ENCODE data around the gene HNRNPC.
A peak's percentile ranks its signal among the peaks of the same experiment; 100 is the strongest.

Gene HNRNPC

GRCh38 chr14:21204167-21205025 is 64.8 kb downstream of the HNRNPC start:
- no peak overlapping the region for H3K4me3 Mint-ChIP-seq
- no peak for DNase-seq
- no peak overlapping the region for H3K27ac Mint-ChIP-seq
- H3K4me1 Mint-ChIP-seq: no peaks in the 10 kb centered on the region
- no peaks in the 10 kb centered on the region for H3K27me3 Mint-ChIP-seq
- CTCF ChIA-PET: interaction anchor here (0.7 kb wide), 1 partner anchor 12 kb away, joined by 3 read pairs; no protein-coding TSS in a partner anchor
- no peaks in the 10 kb centered on the region for H3K9me3 Mint-ChIP-seq
- H3K36me3 Mint-ChIP-seq: peaks cover 68% of the 10 kb centered on the region

GRCh38 chr14:21203470-21204166 is 65.6 kb downstream of the HNRNPC start:
- CTCF ChIA-PET: interaction anchor here (0.7 kb wide), 1 partner anchor 11 kb away, joined by 3 read pairs; no protein-coding TSS in a partner anchor
- no peak for DNase-seq
- H3K27me3 Mint-ChIP-seq: no peaks in the 10 kb centered on the region
- no peaks in the 10 kb centered on the region for H3K4me1 Mint-ChIP-seq
- no peaks in the 10 kb centered on the region for H3K9me3 Mint-ChIP-seq
- no peak overlapping the region for H3K4me3 Mint-ChIP-seq
- peaks cover 62% of the 10 kb centered on the region for H3K36me3 Mint-ChIP-seq
- H3K27ac Mint-ChIP-seq: peak overlapping the region; percentile 28

GRCh38 chr14:21202463-21203358 is 66.5 kb downstream of the HNRNPC start:
- H3K27me3 Mint-ChIP-seq: peaks cover 3% of the 10 kb centered on the region
- H3K9me3 Mint-ChIP-seq: no peaks in the 10 kb centered on the region
- no peak for DNase-seq
- CTCF ChIA-PET: no interaction called here
- H3K27ac Mint-ChIP-seq: no peak overlapping the region
- no peak overlapping the region for H3K4me3 Mint-ChIP-seq
- H3K4me1 Mint-ChIP-seq: no peaks in the 10 kb centered on the region
- peaks cover 53% of the 10 kb centered on the region for H3K36me3 Mint-ChIP-seq

- CTCF ChIA-PET: no interaction called here
Observed at GRCh38 chr14:21201732-21202462, 67.3 kb downstream of the HNRNPC start.

GRCh38 chr14:21200752-21201461 is 68.3 kb downstream of the HNRNPC start:
- no peaks in the 10 kb centered on the region for H3K9me3 Mint-ChIP-seq
- no peaks in the 10 kb centered on the region for H3K4me1 Mint-ChIP-seq
- H3K27me3 Mint-ChIP-seq: peaks cover 8% of the 10 kb centered on the region
- no peak overlapping the region for H3K27ac Mint-ChIP-seq
- H3K4me3 Mint-ChIP-seq: no peak overlapping the region
- peaks cover 35% of the 10 kb centered on the region for H3K36me3 Mint-ChIP-seq
- no peak for DNase-seq
- CTCF ChIA-PET: no interaction called here

More at GRCh38 chr14:21201732-21202462, 67.3 kb downstream of the HNRNPC start:
- Mint-ChIP-seq H3K4me1 (no peaks in the 10 kb centered on the region), H3K4me3 (no peak overlapping the region), H3K27me3 (peaks cover 4% of the 10 kb centered on the region), H3K27ac (no peak overlapping the region), H3K36me3 (peaks cover 45% of the 10 kb centered on the region), H3K9me3 (no peaks in the 10 kb centered on the region)
- DNase-seq: no peak

- no peaks in the 10 kb centered on the region for H3K4me1 Mint-ChIP-seq
- DNase-seq: no peak
- peaks cover 15% of the 10 kb centered on the region for H3K27me3 Mint-ChIP-seq
- no peaks in the 10 kb centered on the region for H3K9me3 Mint-ChIP-seq
- no peak overlapping the region for H3K27ac Mint-ChIP-seq
- H3K4me3 Mint-ChIP-seq: no peak overlapping the region
- CTCF ChIA-PET: no interaction called here
- H3K36me3 Mint-ChIP-seq: peaks cover 27% of the 10 kb centered on the region
Observed at GRCh38 chr14:21199611-21200560, 69.4 kb downstream of the HNRNPC start.

GRCh38 chr14:21197418-21198205 is 71.6 kb downstream of the HNRNPC start:
- H3K4me1 Mint-ChIP-seq: peaks cover under 1% of the 10 kb centered on the region
- CTCF ChIA-PET: no interaction called here
- peak overlapping the region; percentile 43 for H3K27ac Mint-ChIP-seq
- H3K36me3 Mint-ChIP-seq: peaks cover 8% of the 10 kb centered on the region
- H3K9me3 Mint-ChIP-seq: no peaks in the 10 kb centered on the region
- no peak overlapping the region for H3K4me3 Mint-ChIP-seq
- H3K27me3 Mint-ChIP-seq: peaks cover 37% of the 10 kb centered on the region
- DNase-seq: no peak

- Mint-ChIP-seq H3K27ac (no peak overlapping the region), H3K4me1 (peaks cover 13% of the 10 kb centered on the region), H3K36me3 (no peaks in the 10 kb centered on the region), H3K4me3 (no peak overlapping the region), H3K9me3 (no peaks in the 10 kb centered on the region), H3K27me3 (peaks cover 50% of the 10 kb centered on the region)
- DNase-seq: no peak
- CTCF ChIA-PET: no interaction called here
Observed at GRCh38 chr14:21194597-21194996, 74.6 kb downstream of the HNRNPC start.

- no peak overlapping the region for H3K27ac Mint-ChIP-seq
- H3K4me3 Mint-ChIP-seq: peak overlapping the region; percentile 43
- no peaks in the 10 kb centered on the region for H3K36me3 Mint-ChIP-seq
- no peak for DNase-seq
- no peaks in the 10 kb centered on the region for H3K9me3 Mint-ChIP-seq
- H3K4me1 Mint-ChIP-seq: peaks cover 13% of the 10 kb centered on the region
- H3K27me3 Mint-ChIP-seq: peaks cover 49% of the 10 kb centered on the region
- CTCF ChIA-PET: interaction anchor here (0.8 to 1.1 kb wide), 2 partner anchors 11 to 104 kb away, joined by 3 read pairs; no protein-coding TSS in a partner anchor
Observed at GRCh38 chr14:21192875-21193535, 76.2 kb downstream of the HNRNPC start.

- H3K4me1 Mint-ChIP-seq: peaks cover 13% of the 10 kb centered on the region
- no peak overlapping the region for H3K27ac Mint-ChIP-seq
- no peak for DNase-seq
- H3K27me3 Mint-ChIP-seq: peaks cover 47% of the 10 kb centered on the region
- CTCF ChIA-PET: interaction anchor here (0.8 to 1.6 kb wide), 4 partner anchors 12 to 177 kb away, joined by 3 to 5 read pairs (median 3); no protein-coding TSS in a partner anchor
- H3K4me3 Mint-ChIP-seq: peak overlapping the region; percentile 43
- H3K9me3 Mint-ChIP-seq: no peaks in the 10 kb centered on the region
- no peaks in the 10 kb centered on the region for H3K36me3 Mint-ChIP-seq
Observed at GRCh38 chr14:21192447-21192822, 76.8 kb downstream of the HNRNPC start.

- no peak overlapping the region for H3K27ac Mint-ChIP-seq
- peaks cover 13% of the 10 kb centered on the region for H3K4me1 Mint-ChIP-seq
- DNase-seq: peak; percentile 87
- no peaks in the 10 kb centered on the region for H3K36me3 Mint-ChIP-seq
- H3K9me3 Mint-ChIP-seq: no peaks in the 10 kb centered on the region
- peaks cover 46% of the 10 kb centered on the region for H3K27me3 Mint-ChIP-seq
- H3K4me3 Mint-ChIP-seq: peak overlapping the region; percentile 43
- CTCF ChIA-PET: interaction anchor here (0.8 to 1.6 kb wide), 3 partner anchors 87 to 177 kb away, joined by 3 to 5 read pairs (median 3); no protein-coding TSS in a partner anchor
Observed at GRCh38 chr14:21191809-21192446, 77.3 kb downstream of the HNRNPC start.
